ENCODE results near the gene MRPL11. TPM values are rescaled to one million over a fixed set of nuclear protein-coding genes. Genes with fewer than 3 reads are reported as not detected.

Gene MRPL11
- total and polyA plus RNA-seq, 3 donors from 2014 or later: 21.2 to 50.0 (median 23.7) TPM

- Histone ChIP-seq H3K27ac (peak overlapping the region in 1 of 2 donors; percentile 59), H3K9me3 (no peaks in the 10 kb centered on the region), H3K4me1 (peaks cover 23% of the 10 kb centered on the region), H3K4me3 (no peak overlapping the region), H3K27me3 (no peaks in the 10 kb centered on the region), H3K36me3 (ENCODE audit: low read depth, missing control alignments) (no peaks in the 10 kb centered on the region)
- WGBS, 2 donors: 8 to 10% methylated on average over 13 to 16 of the region's 16 CpGs
- intact Hi-C loops (cut with DNase I; ENCODE audit: low total_unique reads): no loop called here
- DNase-seq: peak; percentile 93
- TF ChIP-seq CTCF (IDR thresholded peaks at IDR 0.05) (peak in 2 of 3 experiments; percentile 8 to 20), POLR2A (IDR thresholded peaks at IDR 0.05) (no peak)
Observed at GRCh38 chr11:66418168-66418985, 20.3 kb downstream of the MRPL11 start.

GRCh38 chr11:66417000-66417399 is 21.6 kb downstream of the MRPL11 start:
- no peak overlapping the region for H3K27ac ChIP-seq
- WGBS, 2 donors: 57% methylated on average over 11 of the region's 11 CpGs
- H3K36me3 ChIP-seq (ENCODE audit: low read depth, missing control alignments): no peaks in the 10 kb centered on the region
- no peak for TF ChIP-seq CTCF (IDR thresholded peaks at IDR 0.05)
- no peak for TF ChIP-seq POLR2A (IDR thresholded peaks at IDR 0.05)
- H3K4me3 ChIP-seq: no peak overlapping the region
- no peaks in the 10 kb centered on the region for H3K9me3 ChIP-seq
- H3K27me3 ChIP-seq: no peaks in the 10 kb centered on the region
- peaks cover 23% of the 10 kb centered on the region for H3K4me1 ChIP-seq
- DNase-seq: no peak
- intact Hi-C loops (cut with DNase I; ENCODE audit: low total_unique reads): no loop called here

GRCh38 chr11:66415423-66415822 is 23.2 kb downstream of the MRPL11 start:
- Histone ChIP-seq H3K4me3 (no peak overlapping the region), H3K36me3 (ENCODE audit: low read depth, missing control alignments) (no peaks in the 10 kb centered on the region), H3K27me3 (no peaks in the 10 kb centered on the region), H3K4me1 (peaks cover 13% of the 10 kb centered on the region), H3K9me3 (no peaks in the 10 kb centered on the region), H3K27ac (no peak overlapping the region)
- intact Hi-C loops (cut with DNase I; ENCODE audit: low total_unique reads): no loop called here
- 61 to 69% methylated on average over 2 of the region's 2 CpGs for WGBS, 2 donors
- DNase-seq: no peak
- no peak for TF ChIP-seq CTCF (IDR thresholded peaks at IDR 0.05)
- TF ChIP-seq POLR2A (IDR thresholded peaks at IDR 0.05): no peak

- no peaks in the 10 kb centered on the region for H3K36me3 ChIP-seq (ENCODE audit: low read depth, missing control alignments)
- no peaks in the 10 kb centered on the region for H3K27me3 ChIP-seq
- no peak for DNase-seq
- intact Hi-C loops (cut with DNase I; ENCODE audit: low total_unique reads): no loop called here
- no peaks in the 10 kb centered on the region for H3K9me3 ChIP-seq
- TF ChIP-seq CTCF (IDR thresholded peaks at IDR 0.05) (no peak), POLR2A (IDR thresholded peaks at IDR 0.05) (no peak)
- no peak overlapping the region for H3K27ac ChIP-seq
- H3K4me3 ChIP-seq: no peak overlapping the region
- H3K4me1 ChIP-seq: peaks cover 12% of the 10 kb centered on the region
- WGBS, 2 donors: 72 to 75% methylated on average over 12 of the region's 12 CpGs
Observed at GRCh38 chr11:66414120-66414934, 24.3 kb downstream of the MRPL11 start.
